Measurements from ENCODE around the gene PBX3. TPM values are rescaled to one million over a fixed set of nuclear protein-coding genes. Genes with fewer than 3 reads are reported as not detected.

PBX3 gene
- total and polyA plus RNA-seq, 4 donors, result 7.3 to 18.9 (median 11.1) TPM

GRCh38 chr9:125973547-125973946, 226.4 kb downstream of the PBX3 start:
- no peak for DNase-seq (ENCODE audit: low spot score)
- Histone ChIP-seq H3K36me3 (ENCODE audit: control insufficient read depth in 4 of 4, insufficient read depth in 3 of 4, low read depth in 1 of 4, low read length in 3 of 4) (peaks cover 0 to 1% (median 0%) of the 10 kb centered on the region in 4 donors), H3K4me3 (ENCODE audit: low read depth in 1 of 3, low read length in 3 of 3) (no peak overlapping the region), H3K27ac (ENCODE audit: low read depth in 1 of 2, low read length in 2 of 2) (no peak overlapping the region), H3K9me3 (ENCODE audit: control insufficient read depth in 4 of 4, low read length in 3 of 4) (peaks cover 0 to under 1% (median 0%) of the 10 kb centered on the region in 4 donors), H3K9ac (ENCODE audit: low read depth in 1 of 2, low read length in 2 of 2) (no peak overlapping the region), H3K27me3 (ENCODE audit: control insufficient read depth in 4 of 4, insufficient read depth in 4 of 4, low read length in 3 of 4) (no peaks in the 10 kb centered on the region), H3K4me1 (ENCODE audit: control insufficient read depth in 4 of 4, insufficient read depth in 4 of 4, low read length in 3 of 4) (no peaks in the 10 kb centered on the region)
- WGBS, result 91% methylated on average over 10 of the region's 10 CpGs
- TF ChIP-seq ATF3 (IDR thresholded peaks at IDR 0.05), result no peak
- no peak for TF ChIP-seq FOXA2 (IDR thresholded peaks at IDR 0.05)
- TF ChIP-seq HNF4A (conservative IDR thresholded peaks at IDR 0.05), result no peak
- no peak for TF ChIP-seq HNF4G (IDR thresholded peaks at IDR 0.05)
- no peak for TF ChIP-seq CTCF (IDR thresholded peaks at IDR 0.05; ENCODE audit: low read depth, low read length, missing input control)
- TF ChIP-seq REST (IDR thresholded peaks at IDR 0.05), result no peak
- TF ChIP-seq RXRA (IDR thresholded peaks at IDR 0.05), result no peak
- no peak for TF ChIP-seq SP1 (IDR thresholded peaks at IDR 0.05)
- no peak for TF ChIP-seq ZBTB33 (IDR thresholded peaks at IDR 0.05)
- no peak for TF ChIP-seq RAD21 (IDR thresholded peaks at IDR 0.05)
- TF ChIP-seq, protein P1, sequence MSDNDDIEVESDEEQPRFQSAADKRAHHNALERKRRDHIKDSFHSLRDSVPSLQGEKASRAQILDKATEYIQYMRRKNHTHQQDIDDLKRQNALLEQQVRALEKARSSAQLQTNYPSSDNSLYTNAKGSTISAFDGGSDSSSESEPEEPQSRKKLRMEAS (IDR thresholded peaks at IDR 0.05), result no peak
- TF ChIP-seq EGR1 (IDR thresholded peaks at IDR 0.05; ENCODE audit: low read depth in 2 of 2), result no peak
- no peak for TF ChIP-seq FOXA1 (IDR thresholded peaks at IDR 0.05)
- no peak for TF ChIP-seq TAF1 (conservative IDR thresholded peaks at IDR 0.05)

DNA sequence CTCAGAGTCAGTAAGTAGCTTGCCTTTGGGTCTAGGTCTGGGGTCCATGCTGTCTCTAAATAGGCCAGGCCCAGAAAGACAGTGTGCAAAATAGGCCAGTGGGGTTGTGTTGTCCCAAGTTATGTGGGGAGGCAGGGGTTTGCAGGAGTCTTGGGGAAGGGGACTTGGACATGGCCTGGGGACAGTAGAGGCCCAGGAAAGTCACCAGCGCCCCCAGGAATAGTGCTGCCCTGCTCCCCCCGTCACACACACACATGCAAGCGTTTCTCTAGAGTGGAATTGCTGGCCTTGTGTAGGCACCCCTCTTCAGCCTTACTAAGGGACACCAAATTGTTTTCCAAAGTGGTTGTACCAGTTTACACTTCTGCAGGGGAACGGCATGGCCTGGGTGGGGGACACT, 227.5 kb downstream of the PBX3 start:
- no peak overlapping the region for H3K27ac ChIP-seq (ENCODE audit: low read depth in 1 of 2, low read length in 2 of 2)
- no peaks in the 10 kb centered on the region for H3K27me3 ChIP-seq (ENCODE audit: control insufficient read depth in 4 of 4, insufficient read depth in 4 of 4, low read length in 3 of 4)
- H3K9me3 ChIP-seq (ENCODE audit: control insufficient read depth in 4 of 4, low read length in 3 of 4), result peaks cover 0 to 4% (median 0%) of the 10 kb centered on the region in 4 donors
- no peak for DNase-seq (ENCODE audit: low spot score)
- WGBS, result 94% methylated on average over 4 of the region's 4 CpGs
- H3K4me3 ChIP-seq (ENCODE audit: low read depth in 1 of 3, low read length in 3 of 3), result no peak overlapping the region
- H3K9ac ChIP-seq (ENCODE audit: low read depth in 1 of 2, low read length in 2 of 2), result no peak overlapping the region
- H3K36me3 ChIP-seq (ENCODE audit: control insufficient read depth in 4 of 4, insufficient read depth in 3 of 4, low read depth in 1 of 4, low read length in 3 of 4), result peaks cover 0 to 1% (median 0%) of the 10 kb centered on the region in 4 donors
- no peaks in the 10 kb centered on the region for H3K4me1 ChIP-seq (ENCODE audit: control insufficient read depth in 4 of 4, insufficient read depth in 4 of 4, low read length in 3 of 4)
- TF ChIP-seq RAD21 (IDR thresholded peaks at IDR 0.05) (no peak), TAF1 (conservative IDR thresholded peaks at IDR 0.05) (no peak), GABPA (IDR thresholded peaks at IDR 0.05 in 1 of 2, conservative IDR thresholded peaks at IDR 0.05 in 1 of 2) (no peak), JUND (IDR thresholded peaks at IDR 0.05) (no peak), NR2F2 (IDR thresholded peaks at IDR 0.05) (no peak), FOXA1 (IDR thresholded peaks at IDR 0.05) (no peak), HNF4G (IDR thresholded peaks at IDR 0.05) (no peak), CTCF (IDR thresholded peaks at IDR 0.05; ENCODE audit: low read depth, low read length, missing input control) (no peak), YY1 (IDR thresholded peaks at IDR 0.05) (no peak), REST (IDR thresholded peaks at IDR 0.05) (no peak), FOXA2 (IDR thresholded peaks at IDR 0.05) (no peak)
- TF ChIP-seq, protein P1 (IDR thresholded peaks at IDR 0.05), result no peak
